Left forelimb (tissue), 1 donor: ENCODE results near the gene MYH10.
A peak's percentile ranks its signal among the peaks of the same experiment; 100 is the strongest.

Experiments used
- DNase-seq: peaks from one replicate; pipeline ENCODE4 v3.0.0-alpha.2; 2018; ENCODE audit warnings: low spot score

Gene MYH10

GRCh38 chr17:8473451-8474192 lies 156.9 kb downstream of the MYH10 start:
- DNase-seq, result no peak

DNA sequence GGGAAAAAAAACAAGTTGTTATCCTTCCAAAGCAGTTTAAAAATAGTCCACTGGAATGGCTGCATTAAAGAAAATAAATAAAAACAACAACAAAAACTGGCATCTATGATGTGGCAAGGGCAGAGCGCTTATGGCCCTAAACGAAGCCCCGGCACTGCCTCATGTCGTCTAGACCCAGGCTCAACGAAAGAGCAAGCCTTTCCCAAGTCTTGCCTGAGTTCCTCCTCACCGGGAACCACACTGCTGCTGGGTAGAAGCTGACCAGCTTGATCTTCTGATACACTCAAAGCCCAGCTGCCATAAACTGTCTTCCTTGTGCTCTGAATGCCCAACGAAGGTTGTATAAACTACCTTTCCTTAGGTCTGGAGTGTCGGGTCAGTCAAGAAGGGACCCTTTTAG lies 157.9 kb downstream of the MYH10 start:
- no peak for DNase-seq

DNA sequence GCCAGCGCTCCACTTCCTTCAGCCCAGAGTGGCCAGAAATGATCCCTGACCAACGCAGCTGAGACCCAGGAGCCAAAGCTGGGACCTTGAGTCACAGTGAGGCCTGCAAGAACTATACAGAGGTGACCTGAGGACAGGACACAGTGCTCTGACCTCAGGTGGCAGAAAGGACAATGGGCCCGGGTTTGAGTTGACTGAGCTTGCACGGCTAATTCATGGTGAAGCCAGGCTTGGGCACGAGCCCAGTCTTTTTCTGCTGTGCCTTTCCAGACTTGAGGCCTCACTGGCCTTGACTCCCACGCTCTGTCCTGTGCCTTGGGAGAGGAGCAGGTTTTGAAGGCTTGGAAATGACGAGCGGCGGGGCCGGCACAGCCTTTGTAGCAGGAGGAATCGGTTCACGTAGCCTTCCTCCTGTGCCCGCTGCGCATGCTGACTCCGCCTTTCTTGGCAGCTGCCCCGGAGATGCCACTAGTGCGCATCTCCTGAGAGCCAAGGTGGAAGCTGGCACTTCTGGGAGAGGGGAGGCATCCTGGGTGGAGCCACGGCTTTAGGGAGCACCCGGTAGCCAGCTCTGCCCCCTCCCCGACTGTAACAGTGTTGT lies 160.0 kb downstream of the MYH10 start:
- DNase-seq, result no peak

- DNase-seq, result no peak
These were observed 160.6 kb downstream of the MYH10 start for GRCh38 chr17:8469964-8470363.

- DNase-seq, result no peak
These were observed 161.5 kb downstream of the MYH10 start for GRCh38 chr17:8468980-8469379.

DNA sequence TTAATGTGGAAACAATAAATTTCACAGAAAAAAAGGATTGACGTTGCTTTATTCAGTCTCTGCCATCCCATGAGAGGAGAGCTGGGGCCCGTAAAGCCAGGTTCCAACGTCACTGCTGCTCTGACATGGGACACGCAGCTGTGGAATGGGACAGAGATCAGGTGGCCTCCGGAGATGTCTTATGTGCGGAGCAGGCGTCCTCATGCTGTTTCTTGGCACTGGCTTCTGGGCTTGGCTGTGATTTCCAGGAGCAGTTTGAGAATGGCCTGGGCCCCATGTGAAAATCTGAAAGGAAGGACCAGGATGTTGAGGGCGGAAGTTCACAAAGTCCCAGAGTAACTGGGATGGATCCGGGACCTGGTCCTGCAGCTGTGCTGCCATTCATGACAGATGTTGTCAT lies 162.4 kb downstream of the MYH10 start:
- DNase-seq, result peak; percentile 82

GRCh38 chr17:8467527-8467926 lies 163.0 kb downstream of the MYH10 start:
- DNase-seq, result no peak

DNA sequence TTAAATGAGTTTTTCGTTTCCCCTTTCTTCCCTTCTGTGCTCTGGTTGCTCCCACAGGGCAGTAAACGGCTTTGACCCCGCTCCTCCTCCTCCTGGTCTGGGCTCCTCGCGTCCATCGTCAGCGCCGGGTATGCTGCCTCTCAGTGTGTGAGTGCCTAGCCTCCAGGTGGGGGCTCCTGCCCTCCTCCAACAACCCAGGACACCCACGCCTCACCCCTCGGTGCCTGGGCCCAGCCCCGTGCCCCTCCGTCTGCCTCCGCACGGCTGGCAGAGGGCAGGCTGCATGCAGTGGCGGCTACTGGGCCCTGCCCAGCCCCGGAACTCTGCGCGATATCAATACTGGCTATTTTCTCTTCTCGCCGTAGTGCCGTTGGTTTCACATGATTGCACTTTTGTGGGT lies 163.7 kb downstream of the MYH10 start:
- no peak for DNase-seq

- no peak for DNase-seq
These were observed 164.1 kb downstream of the MYH10 start for GRCh38 chr17:8466456-8466855.

- DNase-seq, result no peak
These were observed 164.8 kb downstream of the MYH10 start for GRCh38 chr17:8465759-8466158.

GRCh38 chr17:8465356-8465755 lies 165.2 kb downstream of the MYH10 start:
- no peak for DNase-seq

DNA sequence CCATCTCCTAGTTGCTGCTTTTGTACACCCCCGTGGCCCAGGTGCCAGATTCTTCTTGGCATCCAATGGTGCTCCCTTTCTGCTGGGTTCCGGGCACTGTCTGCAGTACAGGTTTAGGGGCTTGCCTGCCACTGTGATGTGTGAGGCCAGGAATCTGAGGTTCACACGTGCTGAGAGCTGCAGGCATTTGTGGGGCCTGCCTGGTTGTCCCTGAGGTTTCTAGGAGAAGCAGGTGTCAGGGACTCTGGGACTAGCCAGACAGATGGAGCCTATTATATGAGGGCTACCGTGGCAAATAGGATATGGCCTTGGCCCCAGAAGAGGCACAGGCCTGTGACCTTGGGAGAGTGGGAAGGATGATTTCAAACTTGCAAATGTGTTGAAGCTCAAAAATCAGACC lies 165.6 kb downstream of the MYH10 start:
- no peak for DNase-seq

- DNase-seq, result no peak
These were observed 167.4 kb downstream of the MYH10 start for GRCh38 chr17:8463099-8463498.

- no peak for DNase-seq
These were observed 168.0 kb downstream of the MYH10 start for GRCh38 chr17:8462564-8462963.

- no peak for DNase-seq
These were observed 170.7 kb downstream of the MYH10 start for GRCh38 chr17:8459831-8460230.

DNA sequence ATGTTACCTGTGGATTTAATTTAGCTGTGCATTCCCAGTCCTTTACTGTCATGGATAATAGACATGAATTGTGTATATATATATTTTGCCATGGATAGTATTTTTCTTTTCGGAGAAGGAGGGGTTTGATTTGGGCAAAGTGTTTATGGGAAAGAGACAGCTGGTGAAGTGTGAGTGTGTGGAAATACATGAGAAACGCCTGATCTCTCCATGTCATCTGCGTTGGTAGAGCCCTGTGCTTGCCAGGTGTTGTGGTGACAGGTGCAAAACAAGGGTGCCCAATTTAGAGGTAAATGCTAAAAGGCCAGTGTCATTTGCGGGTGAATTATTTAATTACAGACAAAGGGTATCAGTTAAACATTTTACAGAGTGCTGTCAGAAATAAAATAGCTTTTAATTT lies 171.4 kb downstream of the MYH10 start:
- no peak for DNase-seq

DNA sequence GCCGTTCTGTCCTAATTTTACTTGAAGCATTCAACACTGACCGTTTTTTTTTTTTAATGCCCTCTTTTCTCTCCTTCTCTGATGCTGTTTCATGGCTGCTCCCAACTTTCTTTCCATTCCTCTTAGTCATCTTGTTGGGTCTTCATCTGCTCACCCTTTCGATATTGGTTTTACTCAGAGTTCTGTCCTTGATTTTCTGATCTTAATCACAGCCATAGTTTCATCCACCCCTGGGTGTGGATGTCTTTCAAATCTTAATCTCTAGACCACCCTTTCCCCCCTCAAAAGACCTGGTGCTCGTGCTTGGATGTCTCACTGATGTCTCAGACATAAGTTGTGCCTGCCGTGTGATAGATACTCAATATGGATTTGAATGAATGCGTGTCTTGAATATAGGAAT lies 172.4 kb downstream of the MYH10 start:
- DNase-seq, result no peak

DNA sequence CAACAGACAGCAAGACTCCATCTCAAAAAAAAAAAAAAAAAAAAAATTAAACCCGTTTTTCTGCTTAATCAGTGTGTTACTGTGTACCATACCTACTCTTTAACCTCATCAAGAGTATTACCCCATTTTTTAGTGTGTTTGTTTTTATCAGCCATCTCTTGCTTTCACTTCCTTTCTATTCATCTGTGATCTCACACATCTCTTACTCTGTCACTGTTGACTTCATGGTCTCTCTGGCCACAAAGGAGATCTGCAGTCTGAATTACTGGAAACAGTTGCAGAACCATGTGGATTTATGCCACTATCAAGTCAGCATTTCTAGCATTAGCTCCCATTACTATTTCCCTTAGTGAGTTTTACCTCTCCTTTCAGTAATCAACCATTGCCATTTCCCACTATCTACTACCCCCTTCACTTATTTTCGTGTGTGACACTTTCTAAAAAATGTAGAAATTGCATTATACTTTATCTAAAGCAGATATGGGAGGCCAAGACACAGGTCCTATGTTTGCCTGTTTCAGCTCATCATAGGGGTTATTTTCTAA lies 174.8 kb downstream of the MYH10 start:
- DNase-seq, result no peak

- no peak for DNase-seq
These were observed 177.2 kb downstream of the MYH10 start for GRCh38 chr17:8453326-8453725.

GRCh38 chr17:8451933-8452614 lies 178.5 kb downstream of the MYH10 start:
- no peak for DNase-seq

GRCh38 chr17:8448310-8448709 lies 182.2 kb downstream of the MYH10 start:
- no peak for DNase-seq

DNA sequence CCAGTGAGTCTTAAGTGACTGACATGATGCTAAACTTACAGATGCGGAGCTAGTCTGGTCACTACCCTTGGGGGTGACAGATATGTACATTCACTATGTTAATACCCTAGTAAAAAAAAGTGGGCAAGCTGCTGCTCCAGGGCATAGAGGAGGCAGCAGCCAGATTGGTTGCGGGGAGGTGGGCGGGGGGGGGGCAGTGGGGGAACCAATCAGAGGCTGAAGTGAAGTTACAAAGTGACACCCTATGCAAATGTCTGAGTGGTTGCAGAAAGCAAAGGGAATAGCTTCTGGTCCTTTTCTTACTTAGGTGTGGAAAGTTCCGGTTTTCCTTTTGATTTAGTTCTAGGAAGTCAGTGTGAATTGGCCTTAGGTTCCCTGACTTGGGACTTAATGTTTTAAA lies 182.7 kb downstream of the MYH10 start:
- DNase-seq, result no peak

- no peak for DNase-seq
These were observed 185.0 kb downstream of the MYH10 start for GRCh38 chr17:8445536-8445935.
